Fibroblast of lung (primary cell): ENCODE data around the gene CISD3.

ENCODE experiments used
- CTCF ChIP-seq, 2 donors: IDR thresholded peaks in 1 of 2; conservative IDR thresholded peaks in 1 of 2; 1 replicate in 1 of 2; 2 replicates in 1 of 2; pipeline ENCODE4 v1.5.1; 2011 to 2012; ENCODE audit warnings: low read length in 2 of 2, control low read depth in 1 of 2, inconsistent platforms in 1 of 2, low read depth in 1 of 2, mild to moderate bottlenecking in 1 of 2
- EZH2 ChIP-seq: IDR thresholded peaks from 2 replicates; pipeline ENCODE4 v1.5.1; 2012; ENCODE audit warnings: low read length, control low read depth, mild to moderate bottlenecking; ENCODE audit errors: missing control alignments

GRCh38 chr17:38724337-38724988, 5.7 kb upstream of the CISD3 start:
- TF ChIP-seq CTCF (conservative IDR thresholded peaks at IDR 0.05 in 1 of 2, IDR thresholded peaks at IDR 0.05 in 1 of 2; ENCODE audit: low read depth in 1 of 2, low read length in 2 of 2), result no peak
- no peak for TF ChIP-seq EZH2
